Mucosa of stomach (tissue), 1 donor: Measurements from ENCODE around the gene POLA1.

Experiments used
- H3K27me3 ChIP-seq: one replicate; pipeline ENCODE4 v1.7.0; 2013; ENCODE audit warnings: mild to moderate bottlenecking, low read length; ENCODE audit not compliant: control insufficient read depth, insufficient read depth
- H3K36me3 ChIP-seq: one replicate; pipeline ENCODE4 v1.7.0; 2013; ENCODE audit warnings: low read length; ENCODE audit not compliant: control insufficient read depth, insufficient read depth
- H3K4me1 ChIP-seq: one replicate; pipeline ENCODE4 v1.7.0; 2013; ENCODE audit warnings: mild to moderate bottlenecking, low read length; ENCODE audit not compliant: control insufficient read depth, insufficient read depth
- H3K4me3 ChIP-seq: one replicate; pipeline ENCODE4 v1.7.0; 2013; ENCODE audit warnings: low read length
- H3K9ac ChIP-seq: one replicate; pipeline ENCODE4 v1.7.0; 2013; ENCODE audit warnings: mild to moderate bottlenecking, low read length, moderate library complexity
- H3K9me3 ChIP-seq: one replicate; pipeline ENCODE4 v1.7.0; 2013; ENCODE audit warnings: mild to moderate bottlenecking, low read length, moderate library complexity; ENCODE audit not compliant: control insufficient read depth
- donor health status: Pancreatic carcinoma.

POLA1 gene

DNA sequence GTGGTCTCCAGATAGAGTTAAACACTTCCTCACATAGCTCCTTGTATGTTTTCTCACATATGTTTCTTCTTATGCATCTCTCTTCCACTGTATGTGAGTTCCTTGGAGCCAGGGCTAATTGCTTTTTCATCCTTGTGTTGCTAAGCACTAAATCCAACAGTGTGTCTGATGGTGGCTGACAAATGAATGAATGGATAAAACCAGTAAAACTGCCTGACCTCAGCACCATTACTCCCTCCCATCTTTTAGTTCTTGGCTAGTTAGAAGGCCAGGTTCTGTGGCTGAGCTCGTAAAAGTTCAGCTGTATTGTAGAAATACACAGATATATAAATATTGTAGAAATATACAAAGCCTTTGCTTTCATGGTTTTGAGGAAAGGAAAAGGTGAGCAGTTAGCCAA lies 271.7 kb downstream of the POLA1 start:
- Histone ChIP-seq H3K9ac (no peak overlapping the region), H3K4me3 (no peak overlapping the region), H3K27me3 (no peaks in the 10 kb centered on the region), H3K4me1 (no peaks in the 10 kb centered on the region), H3K36me3 (no peaks in the 10 kb centered on the region), H3K9me3 (no peaks in the 10 kb centered on the region)

DNA sequence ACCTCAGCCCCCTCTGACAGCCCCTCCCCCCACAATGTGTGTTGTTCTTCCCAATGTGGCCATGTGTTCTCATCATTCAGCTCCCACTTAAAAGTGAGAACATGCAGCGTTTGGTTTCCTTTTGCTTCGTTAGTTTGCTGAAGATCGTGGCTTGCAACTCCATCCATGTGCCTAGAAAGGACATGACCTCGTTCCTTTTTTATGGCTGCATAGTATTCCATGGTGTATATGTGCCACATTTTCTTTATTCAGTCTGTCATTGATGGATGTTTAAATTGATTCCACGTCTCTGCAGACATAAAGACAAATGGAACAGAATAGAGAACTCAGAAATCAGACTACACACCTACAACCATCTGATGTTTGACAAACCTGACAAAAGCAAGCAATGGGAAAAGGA lies 276.1 kb downstream of the POLA1 start:
- Histone ChIP-seq H3K9me3 (no peaks in the 10 kb centered on the region), H3K27me3 (no peaks in the 10 kb centered on the region), H3K4me1 (no peaks in the 10 kb centered on the region), H3K36me3 (no peaks in the 10 kb centered on the region), H3K4me3 (no peak overlapping the region), H3K9ac (no peak overlapping the region)

DNA sequence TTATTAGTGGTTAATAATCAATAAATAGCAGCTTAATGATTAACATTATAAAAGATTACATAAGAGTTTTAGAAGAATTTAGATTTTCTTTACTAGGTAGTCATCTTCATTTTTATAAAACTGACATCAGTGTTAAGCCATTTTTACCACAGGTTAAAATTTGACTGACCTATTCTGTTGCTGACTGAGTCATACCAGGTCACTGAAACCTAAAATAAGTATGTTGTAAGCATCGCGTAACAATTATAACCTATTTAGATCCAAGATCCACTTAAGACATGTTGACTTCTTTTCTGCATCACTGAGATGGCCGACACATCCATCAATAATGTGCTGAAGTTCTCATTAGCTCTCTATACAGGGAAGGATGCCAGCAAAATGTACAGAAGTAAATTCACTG lies 285.4 kb downstream of the POLA1 start:
- no peak overlapping the region for H3K9ac ChIP-seq
- H3K4me3 ChIP-seq, result no peak overlapping the region
- H3K4me1 ChIP-seq, result no peaks in the 10 kb centered on the region
- H3K36me3 ChIP-seq, result no peaks in the 10 kb centered on the region
- H3K27me3 ChIP-seq, result no peaks in the 10 kb centered on the region
- H3K9me3 ChIP-seq, result no peaks in the 10 kb centered on the region

DNA sequence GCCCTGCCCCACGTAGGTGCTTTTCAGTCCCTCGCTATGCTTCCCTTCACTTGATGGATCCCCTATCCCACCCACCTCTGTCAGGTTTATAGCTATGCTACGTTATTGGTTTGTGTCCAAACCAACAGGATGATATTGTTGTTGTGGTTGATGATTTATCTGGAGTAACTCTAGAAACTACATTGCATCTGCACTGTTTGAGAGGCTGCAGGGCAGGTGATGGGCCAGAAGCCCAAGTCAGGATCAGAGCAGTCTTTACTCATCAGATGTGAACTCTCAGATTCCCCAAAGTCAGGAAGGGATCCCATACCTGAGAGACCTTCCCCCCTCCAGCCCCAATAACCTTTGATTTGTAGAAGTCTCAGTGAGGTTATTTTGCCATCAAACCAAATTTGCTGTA lies 287.3 kb downstream of the POLA1 start:
- Histone ChIP-seq H3K27me3 (no peaks in the 10 kb centered on the region), H3K9me3 (no peaks in the 10 kb centered on the region), H3K9ac (no peak overlapping the region), H3K36me3 (no peaks in the 10 kb centered on the region), H3K4me1 (no peaks in the 10 kb centered on the region), H3K4me3 (no peak overlapping the region)

DNA sequence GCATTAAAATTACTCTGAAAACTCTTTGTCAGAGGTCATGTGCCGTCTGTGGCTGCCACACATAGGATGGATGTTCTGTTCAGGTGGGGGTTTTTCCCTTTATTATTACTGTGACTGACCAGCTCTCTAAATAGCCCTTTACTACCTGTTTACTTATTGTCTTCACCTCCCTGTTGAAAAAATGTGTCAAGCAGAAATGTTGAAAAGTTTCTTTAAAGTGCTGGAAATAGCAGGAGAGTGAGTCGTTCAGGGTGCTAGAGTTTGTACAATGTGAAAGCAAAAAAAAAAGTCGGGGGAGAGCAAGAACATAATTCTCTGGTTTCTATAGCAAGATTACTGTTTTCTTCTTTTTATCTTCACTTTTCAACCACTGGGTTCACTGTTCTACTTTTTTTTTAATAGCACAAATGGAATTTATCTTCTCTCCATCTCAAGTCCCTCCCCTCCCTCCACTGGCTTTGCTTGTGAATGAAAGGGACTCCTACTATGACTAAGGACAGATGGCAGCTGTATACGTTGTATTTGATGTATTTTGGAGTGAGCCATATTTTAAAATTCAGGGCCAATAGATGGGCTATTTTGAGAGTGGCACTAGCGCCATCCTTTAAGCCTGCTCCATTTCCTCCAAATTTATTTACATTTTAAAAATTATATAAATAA lies 288.7 kb downstream of the POLA1 start:
- H3K9me3 ChIP-seq, result no peaks in the 10 kb centered on the region
- no peaks in the 10 kb centered on the region for H3K27me3 ChIP-seq
- H3K4me3 ChIP-seq, result no peak overlapping the region
- no peaks in the 10 kb centered on the region for H3K36me3 ChIP-seq
- H3K9ac ChIP-seq, result no peak overlapping the region
- no peaks in the 10 kb centered on the region for H3K4me1 ChIP-seq

DNA sequence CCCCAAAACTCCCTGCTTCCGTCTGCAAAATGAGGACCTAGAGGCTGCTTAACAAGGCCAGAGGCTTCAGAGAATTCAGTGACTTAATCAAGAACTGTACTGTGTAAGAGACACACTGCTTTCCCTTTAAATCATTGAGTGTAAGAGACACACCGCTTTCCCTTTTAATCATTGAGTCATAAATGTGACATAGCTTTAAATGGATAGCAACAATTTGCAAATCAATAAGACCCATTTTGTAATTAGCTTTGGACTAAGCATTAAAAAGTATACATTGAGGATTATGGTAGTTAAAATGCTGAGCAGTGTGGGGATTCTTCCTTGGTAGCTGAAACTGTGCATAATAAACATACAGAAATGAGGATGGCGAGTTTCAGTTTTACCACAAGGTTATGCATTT lies 290.2 kb downstream of the POLA1 start:
- Histone ChIP-seq H3K4me3 (no peak overlapping the region), H3K27me3 (no peaks in the 10 kb centered on the region), H3K4me1 (no peaks in the 10 kb centered on the region), H3K9me3 (no peaks in the 10 kb centered on the region), H3K9ac (no peak overlapping the region), H3K36me3 (no peaks in the 10 kb centered on the region)

DNA sequence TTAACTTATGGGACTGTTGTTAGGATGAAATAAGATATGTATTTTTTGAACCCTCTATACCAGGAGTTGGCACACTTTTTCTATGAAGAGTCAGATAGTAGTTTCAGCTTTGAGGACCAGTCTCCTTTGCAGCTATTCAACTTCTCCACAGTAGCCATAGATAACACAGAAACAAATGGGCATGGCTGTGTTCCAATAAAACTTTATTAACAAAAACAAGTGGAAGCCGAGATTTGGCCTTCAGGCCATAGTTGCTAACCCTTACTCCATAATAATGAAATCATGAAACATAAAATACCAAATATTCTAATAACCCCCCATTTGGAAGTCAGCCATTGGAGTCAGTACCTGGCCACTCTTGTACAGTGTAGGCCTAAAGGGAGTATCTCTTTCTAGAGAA lies 291.4 kb downstream of the POLA1 start:
- Histone ChIP-seq H3K4me3 (no peak overlapping the region), H3K36me3 (no peaks in the 10 kb centered on the region), H3K9ac (no peak overlapping the region), H3K4me1 (no peaks in the 10 kb centered on the region), H3K27me3 (no peaks in the 10 kb centered on the region), H3K9me3 (no peaks in the 10 kb centered on the region)

DNA sequence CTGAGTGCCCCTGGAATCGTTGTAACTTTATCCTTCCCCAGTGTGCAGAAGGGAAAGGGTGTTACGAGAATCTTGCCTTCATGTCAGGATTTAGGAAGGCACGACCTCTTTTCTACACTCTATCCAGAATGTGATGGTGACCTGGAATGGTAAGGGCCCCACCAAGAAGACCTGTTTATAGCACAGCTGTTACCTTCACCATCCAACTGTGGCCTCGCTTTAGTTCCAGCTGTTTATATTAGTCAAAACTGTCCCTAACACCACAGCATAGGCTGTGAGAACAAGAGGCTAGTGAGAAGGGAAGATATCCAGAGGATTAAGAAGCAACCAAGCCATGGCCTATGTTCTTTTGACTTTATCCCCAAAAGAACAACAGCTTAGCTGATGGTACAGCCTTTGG lies 294.0 kb downstream of the POLA1 start:
- Histone ChIP-seq H3K4me3 (no peak overlapping the region), H3K27me3 (no peaks in the 10 kb centered on the region), H3K4me1 (no peaks in the 10 kb centered on the region), H3K9me3 (no peaks in the 10 kb centered on the region), H3K9ac (no peak overlapping the region), H3K36me3 (no peaks in the 10 kb centered on the region)

DNA sequence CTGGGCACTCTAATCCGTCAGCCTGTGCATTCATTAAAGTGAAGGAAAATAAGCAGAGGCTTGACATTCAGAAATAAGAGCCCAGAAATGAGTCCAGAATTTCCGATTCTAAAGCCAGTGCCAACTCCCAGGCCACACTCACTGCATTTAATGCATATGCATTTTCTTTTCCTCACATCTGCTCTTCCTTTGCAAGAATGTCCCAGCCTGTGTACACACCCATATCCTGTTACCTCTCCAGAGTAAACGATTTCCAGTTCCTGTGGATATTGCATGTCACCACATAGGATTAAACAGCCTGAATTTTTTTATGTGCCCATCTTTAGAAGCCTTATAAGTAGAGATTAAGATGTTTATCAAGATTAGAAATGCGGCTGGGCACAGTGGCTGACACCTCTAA lies 294.6 kb downstream of the POLA1 start:
- Histone ChIP-seq H3K4me3 (no peak overlapping the region), H3K9ac (no peak overlapping the region), H3K27me3 (no peaks in the 10 kb centered on the region), H3K9me3 (no peaks in the 10 kb centered on the region), H3K4me1 (no peaks in the 10 kb centered on the region), H3K36me3 (no peaks in the 10 kb centered on the region)

DNA sequence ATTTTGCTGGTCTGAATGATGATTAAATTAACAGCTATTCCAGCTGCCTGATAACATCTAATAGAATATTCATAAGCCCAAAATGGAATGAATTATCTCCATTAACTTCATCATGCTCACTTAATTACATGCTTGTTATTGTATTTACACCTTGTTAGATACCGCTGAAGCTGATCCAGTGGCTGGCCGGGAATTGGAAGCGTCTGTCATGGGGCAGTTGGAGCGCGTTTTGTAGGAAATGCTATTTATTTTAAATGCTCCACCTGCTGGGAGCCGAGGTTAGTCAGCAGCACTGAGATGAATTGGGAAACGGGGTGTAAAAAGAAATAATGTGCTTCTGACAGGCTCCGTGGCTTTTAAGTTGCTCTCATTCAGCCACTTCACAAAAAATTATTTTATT lies 296.8 kb downstream of the POLA1 start:
- H3K4me3 ChIP-seq, result no peak overlapping the region
- no peak overlapping the region for H3K9ac ChIP-seq
- no peaks in the 10 kb centered on the region for H3K9me3 ChIP-seq
- H3K4me1 ChIP-seq, result no peaks in the 10 kb centered on the region
- no peaks in the 10 kb centered on the region for H3K36me3 ChIP-seq
- no peaks in the 10 kb centered on the region for H3K27me3 ChIP-seq

DNA sequence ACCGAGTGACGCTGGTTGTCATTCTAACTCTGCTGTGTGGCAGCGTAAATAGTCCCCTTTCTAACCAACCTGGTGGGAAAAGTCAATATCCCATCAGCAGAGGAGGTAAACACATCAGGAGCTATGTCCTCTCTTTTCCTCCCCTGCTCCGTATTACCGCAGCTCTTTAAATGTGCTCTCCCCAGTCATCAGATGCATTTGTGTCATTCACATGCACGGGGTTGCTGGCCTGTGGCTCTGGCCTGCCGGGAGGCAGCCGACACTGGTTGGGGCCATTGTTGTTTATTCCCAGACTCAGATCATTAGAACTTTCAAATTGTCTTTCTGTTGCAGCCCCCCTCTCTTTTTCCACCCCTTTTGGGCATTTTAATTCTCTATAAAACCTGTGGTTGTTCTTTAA lies 300.2 kb downstream of the POLA1 start:
- no peak overlapping the region for H3K4me3 ChIP-seq
- no peak overlapping the region for H3K9ac ChIP-seq
- no peaks in the 10 kb centered on the region for H3K4me1 ChIP-seq

DNA sequence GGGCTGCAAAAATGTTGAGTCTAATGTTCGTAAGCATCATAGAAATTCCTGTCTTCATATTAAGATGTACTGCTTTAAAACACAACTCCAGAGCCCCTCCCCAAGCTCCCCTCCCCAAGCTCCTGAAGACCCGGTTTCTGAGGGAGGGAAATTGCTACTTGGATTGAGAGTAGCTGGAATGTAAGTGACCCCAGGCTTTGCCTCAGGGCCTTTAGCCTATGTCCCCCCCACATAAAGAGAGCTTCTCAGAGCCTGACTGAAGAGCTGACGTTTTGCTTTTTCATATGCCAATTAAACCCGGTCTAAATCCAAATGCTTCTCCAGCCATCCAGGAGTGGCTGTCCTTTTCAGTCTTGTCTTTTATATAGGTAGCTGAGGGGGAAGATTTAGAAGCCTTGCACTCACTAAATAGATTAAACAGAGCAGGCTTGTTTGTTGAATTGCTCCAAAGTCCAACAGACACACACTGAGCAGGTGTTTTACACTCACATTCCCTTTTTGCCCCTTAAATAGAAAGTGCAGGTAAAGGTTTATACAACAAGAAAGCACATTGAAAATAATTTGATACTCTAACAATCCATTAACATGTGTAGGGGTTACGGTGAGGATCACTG lies 302.5 kb downstream of the POLA1 start:
- Histone ChIP-seq H3K9me3 (no peaks in the 10 kb centered on the region), H3K4me1 (no peaks in the 10 kb centered on the region), H3K4me3 (no peak overlapping the region), H3K27me3 (no peaks in the 10 kb centered on the region), H3K9ac (no peak overlapping the region), H3K36me3 (no peaks in the 10 kb centered on the region)

More for the DNA sequence above, 300.2 kb downstream of the POLA1 start:
- H3K9me3 ChIP-seq, result no peaks in the 10 kb centered on the region
- H3K27me3 ChIP-seq, result no peaks in the 10 kb centered on the region
- H3K36me3 ChIP-seq, result no peaks in the 10 kb centered on the region

DNA sequence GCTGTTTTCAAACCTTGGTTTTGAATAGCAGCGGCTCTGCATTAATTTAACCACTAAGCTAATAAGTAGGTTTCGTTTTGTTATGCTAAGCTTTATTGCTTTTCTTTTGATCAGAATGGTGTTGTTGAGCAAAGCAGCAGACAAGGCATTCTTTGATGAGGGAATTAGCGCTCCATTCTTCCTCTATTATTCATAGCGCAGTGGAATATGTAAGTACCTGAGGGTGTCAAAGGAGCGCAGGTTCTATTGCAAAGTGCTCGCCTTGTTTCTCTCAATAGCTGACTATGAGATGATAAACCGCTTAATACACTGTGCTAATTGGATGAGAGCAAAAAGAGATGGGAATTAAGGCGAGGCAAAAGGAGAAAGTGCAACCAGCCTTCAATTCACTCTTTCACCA lies 305.8 kb downstream of the POLA1 start:
- Histone ChIP-seq H3K4me3 (no peak overlapping the region), H3K36me3 (no peaks in the 10 kb centered on the region), H3K4me1 (no peaks in the 10 kb centered on the region), H3K27me3 (peaks cover 17% of the 10 kb centered on the region), H3K9me3 (no peaks in the 10 kb centered on the region), H3K9ac (no peak overlapping the region)
